M059J (cell line): ENCODE results near the gene CCDC179. TPM values are rescaled to one million over a fixed set of nuclear protein-coding genes. Genes with fewer than 3 reads are reported as not detected.

ENCODE experiments used
- DNase-seq: peaks from one replicate; pipeline ENCODE4 v3.0.0-alpha.2; 2012; ENCODE audit warnings: low read depth
- total RNA-seq: library from RNA; depleted of rRNA; stranded (reverse); fragments of >200 nt; shearing (Covaris generic); gene quantifications from 2 replicates; pipeline ENCODE4 v1.2.3, GENCODE V29; 2014; rRNA removed

CCDC179 gene
- total RNA-seq, 1 experiment from 2014 or later: not detected

DNA sequence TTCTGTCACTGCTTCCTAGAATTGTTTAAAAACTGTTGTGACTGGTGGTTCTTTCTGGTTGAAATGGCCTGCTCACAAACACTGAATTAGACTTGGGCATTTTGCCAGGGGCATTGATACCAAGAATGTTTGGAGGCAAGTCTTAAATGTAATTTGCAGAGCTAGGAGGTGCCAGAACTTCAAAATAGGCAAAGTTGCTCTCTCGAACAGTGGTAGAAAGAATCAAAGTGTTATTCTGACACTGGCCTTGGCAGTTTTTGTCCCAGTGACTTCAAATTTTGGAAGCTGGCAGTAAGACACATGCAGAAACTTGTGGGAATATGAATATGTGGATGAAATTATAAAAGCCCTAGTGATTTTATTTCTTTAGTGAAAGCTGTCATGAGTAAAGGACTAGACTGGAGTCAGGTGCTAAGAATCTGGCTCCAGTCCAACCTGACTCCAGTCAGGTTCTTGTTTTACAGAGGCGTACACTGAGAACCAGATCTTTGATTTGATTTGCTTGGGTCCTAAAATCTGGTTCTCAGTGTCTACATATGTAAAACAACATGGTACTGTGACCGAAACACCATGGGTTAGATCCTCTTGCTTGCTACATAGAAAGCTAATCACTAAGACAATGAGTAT, 51.6 kb downstream of the CCDC179 start:
- no peak for DNase-seq

GRCh38 chr11:22807855-22808570, 52.3 kb downstream of the CCDC179 start:
- peak; percentile 2 for DNase-seq

DNA sequence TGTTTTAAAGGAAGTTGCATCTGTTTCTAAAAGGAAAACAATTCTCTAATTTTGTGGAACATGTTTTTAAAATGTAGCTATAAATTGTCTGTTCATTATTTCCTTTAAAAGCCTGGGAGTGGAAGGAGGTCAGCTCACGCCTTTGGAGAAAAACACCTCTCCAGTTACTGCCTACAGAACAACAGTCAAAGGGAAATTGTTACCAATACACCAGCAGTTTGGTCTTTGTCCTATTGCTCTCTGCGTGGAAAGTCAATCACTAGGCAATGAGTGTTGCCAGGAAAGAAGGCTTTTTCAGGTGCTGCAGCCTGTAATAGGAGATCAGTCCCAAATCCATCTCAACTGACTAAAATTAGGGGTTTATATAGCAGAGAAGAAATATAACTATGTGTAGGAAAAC, 52.9 kb downstream of the CCDC179 start:
- DNase-seq: no peak

DNA sequence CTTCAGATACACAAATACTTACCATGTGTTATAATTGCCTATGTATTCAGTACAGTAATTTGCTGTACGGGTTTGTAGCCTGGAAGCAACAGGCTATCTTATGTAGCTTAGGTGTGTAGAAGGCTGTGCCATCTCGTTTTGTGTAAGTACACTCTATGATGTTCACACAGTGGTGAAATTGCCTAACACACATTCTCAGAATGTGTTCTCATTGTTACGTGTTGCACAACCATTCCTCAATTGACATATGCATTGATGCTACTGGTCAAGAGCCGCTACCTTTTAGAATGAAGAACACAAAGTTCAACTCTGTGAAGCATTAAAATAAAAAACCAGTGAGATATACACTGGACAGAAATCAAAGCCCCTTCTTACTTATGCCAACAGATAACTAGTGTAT, 57.4 kb downstream of the CCDC179 start:
- no peak for DNase-seq

DNA sequence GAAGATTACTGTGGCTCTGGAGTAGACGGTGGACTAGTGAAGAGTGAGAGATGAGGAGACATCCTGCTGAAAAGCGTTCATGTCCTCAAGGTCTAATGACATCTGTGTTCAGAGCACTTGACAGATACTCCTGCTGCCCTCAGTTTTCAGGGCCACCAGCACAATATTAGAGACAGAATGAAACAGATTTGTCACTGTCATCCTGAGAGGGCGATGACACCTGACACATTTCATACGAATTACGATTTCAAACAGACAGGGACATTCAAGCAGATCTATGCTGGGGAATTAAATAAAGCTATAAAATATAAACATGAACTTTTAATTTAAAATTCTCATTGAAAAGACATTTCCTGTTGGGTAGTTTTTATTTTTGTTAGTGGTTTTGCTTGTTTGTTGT, 59.8 kb downstream of the CCDC179 start:
- DNase-seq: no peak

GRCh38 chr11:22798901-22799300, 61.4 kb downstream of the CCDC179 start:
- no peak for DNase-seq

- no peak for DNase-seq
These were observed 63.2 kb downstream of the CCDC179 start for GRCh38 chr11:22797047-22797446.

Other genes with a start within 250 kb of the CCDC179 start
- 11.1 and 15.5 TPM in 2 replicates for gene FANCF, start 234.7 kb downstream of the CCDC179 start, total RNA-seq
- gene GAS2, start 193.9 kb downstream of the CCDC179 start, total RNA-seq: 0.62 and 2.5 TPM in 2 replicates
- 3.9 and 4.9 TPM in 2 replicates for gene SVIP, start 30.7 kb downstream of the CCDC179 start, total RNA-seq